Endodermal cell (in vitro differentiated cells): ENCODE results near the gene ECD. TPM values are rescaled to one million over a fixed set of nuclear protein-coding genes. Genes with fewer than 3 reads are reported as not detected.

Experiments
- DNase-seq: peaks from one replicate; pipeline ENCODE4 v3.0.0-alpha.2; 2017
- H3K27ac ChIP-seq: 2 replicates; pipeline ENCODE4 v1.5.1; 2013; ENCODE audit warnings: mild to moderate bottlenecking, low read depth, low read length, moderate library complexity
- H3K27me3 ChIP-seq: 2 replicates; pipeline ENCODE4 v1.6.1; 2013; ENCODE audit warnings: mild to moderate bottlenecking, low read length, moderate library complexity; ENCODE audit not compliant: insufficient read depth, control insufficient read depth, poor library complexity, severe bottlenecking
- H3K36me3 ChIP-seq: 2 replicates; pipeline ENCODE4 v1.7.0; 2013; ENCODE audit warnings: mild to moderate bottlenecking, low read length, moderate library complexity; ENCODE audit not compliant: control insufficient read depth, insufficient read depth
- H3K4me1 ChIP-seq: one replicate; pipeline ENCODE4 v1.7.0; 2013; ENCODE audit warnings: low read length; ENCODE audit not compliant: control insufficient read depth, insufficient read depth
- H3K4me3 ChIP-seq: 2 replicates; pipeline ENCODE4 v1.5.1; 2013; ENCODE audit warnings: mild to moderate bottlenecking, low read length, moderate library complexity
- H3K9ac ChIP-seq: 2 replicates; pipeline ENCODE4 v1.6.1; 2013; ENCODE audit warnings: mild to moderate bottlenecking, low read length, moderate library complexity; ENCODE audit not compliant: poor library complexity, severe bottlenecking; ENCODE audit errors: extremely low read depth
- H3K9me3 ChIP-seq: 2 replicates; pipeline ENCODE4 v1.6.1; 2013; ENCODE audit warnings: mild to moderate bottlenecking, low read length, moderate library complexity; ENCODE audit not compliant: control insufficient read depth
- H3K27ac Mint-ChIP-seq: 2 replicates; pipeline ENCODE4 v1.8.0; 2020; ENCODE audit warnings: mixed read lengths
- H3K27me3 Mint-ChIP-seq: 2 replicates; pipeline ENCODE4 v1.8.0; 2021; ENCODE audit warnings: mild to moderate bottlenecking, mixed read lengths; ENCODE audit not compliant: insufficient read depth
- H3K36me3 Mint-ChIP-seq: 2 replicates; pipeline ENCODE4 v1.8.0; 2020; ENCODE audit warnings: low read depth, mixed read lengths
- H3K4me1 Mint-ChIP-seq: 2 replicates; pipeline ENCODE4 v1.8.0; 2020; ENCODE audit warnings: mixed read lengths
- H3K4me3 Mint-ChIP-seq: 2 replicates; pipeline ENCODE4 v1.8.0; 2020; ENCODE audit warnings: mild to moderate bottlenecking, moderate library complexity, mixed read lengths
- H3K9me3 Mint-ChIP-seq: 2 replicates; pipeline ENCODE4 v1.8.0; 2020; ENCODE audit warnings: mild to moderate bottlenecking, mixed read lengths
- WGBS, 2 experiments: methylation state at CpG; one replicate each; pipeline versions ENCODE4 v1.1.5 to v1.1.7; 2013; ENCODE audit warnings: missing lambda C conversion rate in 2 of 2, mixed read lengths in 1 of 2; ENCODE audit not compliant: insufficient coverage in 1 of 2, insufficient read length in 1 of 2; 5-methylcytosine and 5-hydroxymethylcytosine counted together
- total RNA-seq, 2 donors: library from RNA; stranded (reverse); fragmentation: NEBNext Ultra II Directional in 1 of 2; extraction: Animal tissue kit (Norgen Biotek cat#: 25700) in 1 of 2; gene quantifications; 2 replicates in 1 of 2; 3 replicates in 1 of 2; pipeline ENCODE4 v1.2.1, GENCODE V29; 2021
- TF ChIP-seq, protein P1 (sequence below): fragments of 200-600 bp; sonication (generic); conservative IDR thresholded peaks from 2 replicates; pipeline ENCODE4 v1.5.0; 2021; ENCODE audit warnings: antibody characterized with exemption, mild to moderate bottlenecking

ECD gene
- total RNA-seq, 2 donors from 2014 or later: 38.4 to 40.7 TPM

DNA sequence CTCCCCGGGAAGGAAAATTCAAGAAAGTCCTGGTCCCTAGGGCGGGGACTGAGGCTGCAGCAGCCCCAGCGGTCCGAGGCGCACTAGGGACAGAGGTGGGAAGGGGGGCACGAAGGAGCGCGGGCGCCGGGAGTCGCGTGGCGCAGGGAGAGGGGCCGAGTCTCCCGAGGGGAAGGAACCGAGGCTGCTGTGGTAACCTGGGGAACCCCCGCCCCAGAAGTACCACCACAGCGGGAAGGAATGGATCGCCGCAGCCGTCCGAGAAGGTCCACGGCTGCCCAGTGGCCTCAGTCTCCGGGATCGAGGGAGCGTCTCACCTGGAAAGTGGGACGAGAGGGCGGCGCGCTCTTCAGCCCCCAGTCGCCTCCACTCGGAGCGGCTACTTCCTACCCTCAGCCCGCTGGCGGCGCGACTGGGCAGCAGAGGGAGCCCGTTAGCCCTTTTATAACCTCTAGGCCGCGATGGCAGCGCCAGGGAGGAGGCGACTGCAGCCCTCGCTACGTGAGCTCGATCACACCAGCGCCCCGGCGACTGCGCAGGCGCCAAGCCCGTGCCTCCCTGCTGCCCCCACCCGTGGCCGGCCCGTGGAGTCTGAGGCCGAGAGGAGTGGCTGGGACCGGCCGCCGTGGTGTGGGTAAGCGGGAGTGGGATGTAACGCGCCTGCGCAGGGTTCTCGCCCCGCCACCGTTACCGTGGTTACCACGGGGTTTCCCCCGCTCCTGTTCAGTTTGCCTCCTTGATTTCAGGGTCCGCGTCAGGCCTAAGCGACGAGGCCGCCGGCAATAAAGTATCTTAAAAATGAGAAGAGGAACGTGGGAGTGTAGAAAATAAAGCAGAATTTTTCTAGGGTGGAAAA, 71.1 kb downstream of the ECD start, which contains the start of gene P4HA1:
Gene P4HA1, minus strand, starts transcription at position 418 of the 856 bp plus-strand sequence. CDS start 21,983 bp downstream, outside the sequence.
- peaks cover 15% of the 10 kb centered on the region for H3K4me1 Mint-ChIP-seq

DNA sequence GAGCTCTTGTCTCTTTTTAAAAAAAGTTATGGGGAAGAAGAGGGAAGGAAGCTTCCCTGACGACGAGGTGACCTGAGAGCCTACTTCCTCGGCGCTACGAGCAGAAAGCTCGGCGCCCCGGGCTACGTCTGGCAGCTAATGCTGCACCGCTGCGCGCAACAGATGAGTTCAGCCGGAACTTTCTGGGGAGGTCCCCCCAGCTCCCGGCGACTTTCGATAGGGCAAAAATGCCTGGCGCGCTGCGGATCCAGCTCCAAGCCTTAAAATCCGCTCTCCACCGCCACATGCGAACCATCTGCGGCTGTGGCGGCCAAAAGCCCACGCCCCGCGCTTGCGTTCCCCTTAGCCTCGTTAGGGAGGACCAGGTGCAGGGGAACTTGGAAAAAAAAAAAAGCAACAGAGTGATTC, 71.8 kb downstream of the ECD start:
- Mint-ChIP-seq H3K9me3 (no peaks in the 10 kb centered on the region), H3K4me3 (peak overlapping the region; percentile 95), H3K27ac (peak overlapping the region; percentile 87), H3K36me3 (no peaks in the 10 kb centered on the region), H3K27me3 (no peaks in the 10 kb centered on the region), H3K4me1 (peaks cover 15% of the 10 kb centered on the region)
- H3K9ac ChIP-seq: peak overlapping the region; percentile 92
- TF ChIP-seq, protein P1, sequence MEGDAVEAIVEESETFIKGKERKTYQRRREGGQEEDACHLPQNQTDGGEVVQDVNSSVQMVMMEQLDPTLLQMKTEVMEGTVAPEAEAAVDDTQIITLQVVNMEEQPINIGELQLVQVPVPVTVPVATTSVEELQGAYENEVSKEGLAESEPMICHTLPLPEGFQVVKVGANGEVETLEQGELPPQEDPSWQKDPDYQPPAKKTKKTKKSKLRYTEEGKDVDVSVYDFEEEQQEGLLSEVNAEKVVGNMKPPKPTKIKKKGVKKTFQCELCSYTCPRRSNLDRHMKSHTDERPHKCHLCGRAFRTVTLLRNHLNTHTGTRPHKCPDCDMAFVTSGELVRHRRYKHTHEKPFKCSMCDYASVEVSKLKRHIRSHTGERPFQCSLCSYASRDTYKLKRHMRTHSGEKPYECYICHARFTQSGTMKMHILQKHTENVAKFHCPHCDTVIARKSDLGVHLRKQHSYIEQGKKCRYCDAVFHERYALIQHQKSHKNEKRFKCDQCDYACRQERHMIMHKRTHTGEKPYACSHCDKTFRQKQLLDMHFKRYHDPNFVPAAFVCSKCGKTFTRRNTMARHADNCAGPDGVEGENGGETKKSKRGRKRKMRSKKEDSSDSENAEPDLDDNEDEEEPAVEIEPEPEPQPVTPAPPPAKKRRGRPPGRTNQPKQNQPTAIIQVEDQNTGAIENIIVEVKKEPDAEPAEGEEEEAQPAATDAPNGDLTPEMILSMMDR: no peak
- 0% methylated on average over 24 to 29 of the region's 29 CpGs for WGBS, 2 experiments
- peak; percentile 88 for DNase-seq
- H3K4me3 ChIP-seq: peak overlapping the region; percentile 98
- H3K27me3 ChIP-seq: no peaks in the 10 kb centered on the region
- no peaks in the 10 kb centered on the region for H3K4me1 ChIP-seq
- no peaks in the 10 kb centered on the region for H3K36me3 ChIP-seq
- H3K9me3 ChIP-seq: no peaks in the 10 kb centered on the region
- peak overlapping the region; percentile 81 for H3K27ac ChIP-seq

More for the DNA sequence above, 71.1 kb downstream of the ECD start, which contains the start of gene P4HA1:
- H3K9ac ChIP-seq: peak within 1 kb of the TSS; percentile 92
- DNase-seq: peak; percentile 98
- 1% methylated on average over 18 to 75 of the region's 75 CpGs for whole genome bisulfite sequencing, 2 experiments
- Mint-ChIP-seq H3K9me3 (no peaks in the 10 kb centered on the region), H3K27ac (peak within 1 kb of the TSS; percentile 87), H3K27me3 (no peaks in the 10 kb centered on the region), H3K4me3 (peak within 1 kb of the TSS; percentile 95), H3K36me3 (no peaks in the 10 kb centered on the region)
- peak within 1 kb of the TSS; percentile 81 for H3K27ac ChIP-seq
- TF ChIP-seq, protein P1: peak; percentile 76
- no peaks in the 10 kb centered on the region for H3K27me3 ChIP-seq
- no peaks in the 10 kb centered on the region for H3K9me3 ChIP-seq
- peak within 1 kb of the TSS; percentile 98 for H3K4me3 ChIP-seq
- H3K4me1 ChIP-seq: no peaks in the 10 kb centered on the region
- H3K36me3 ChIP-seq: no peaks in the 10 kb centered on the region

DNA sequence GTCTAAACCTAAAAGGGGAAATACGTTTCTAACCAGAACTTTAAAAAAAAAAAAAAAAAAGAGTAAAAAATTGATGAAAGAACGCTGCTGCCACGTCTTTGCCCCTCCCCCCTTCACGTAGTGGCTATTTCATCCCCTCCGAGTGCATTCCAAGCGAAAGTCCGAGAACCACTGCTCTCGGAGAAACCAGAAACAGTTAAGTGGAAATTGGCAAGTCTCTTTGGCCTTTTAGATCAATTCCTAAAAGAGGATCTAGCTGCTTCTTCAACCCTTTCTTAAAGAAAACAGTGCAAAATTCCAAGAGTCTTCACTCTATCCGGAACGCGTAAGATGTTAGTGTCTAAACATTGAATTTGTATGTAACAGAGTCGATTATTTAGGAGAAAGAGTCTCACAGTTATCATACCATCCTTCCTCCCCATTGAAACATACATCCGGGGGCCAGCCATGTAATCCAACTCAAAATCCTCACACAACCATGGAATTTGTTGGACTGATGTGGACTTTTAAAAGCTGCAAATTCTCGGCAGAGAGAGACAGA, 72.3 kb downstream of the ECD start:
- Histone ChIP-seq H3K9ac (peak overlapping the region; percentile 92), H3K36me3 (no peaks in the 10 kb centered on the region), H3K4me1 (no peaks in the 10 kb centered on the region), H3K27me3 (no peaks in the 10 kb centered on the region), H3K27ac (peak overlapping the region; percentile 63), H3K9me3 (no peaks in the 10 kb centered on the region), H3K4me3 (peak overlapping the region; percentile 98)
- peaks cover 15% of the 10 kb centered on the region for H3K4me1 Mint-ChIP-seq
- no peaks in the 10 kb centered on the region for H3K36me3 Mint-ChIP-seq
- TF ChIP-seq, protein P1: no peak
- peak overlapping the region; percentile 87 for H3K27ac Mint-ChIP-seq
- WGBS, 2 experiments: 0% methylated on average over 8 to 12 of the region's 14 CpGs
- H3K27me3 Mint-ChIP-seq: no peaks in the 10 kb centered on the region
- DNase-seq: peak; percentile 66
- no peaks in the 10 kb centered on the region for H3K9me3 Mint-ChIP-seq
- H3K4me3 Mint-ChIP-seq: peak overlapping the region; percentile 95
